Choroid plexus epithelial cell (primary cell): ENCODE results near the gene MIB1.

ENCODE experiments used
- DNase-seq: peaks from one replicate; pipeline ENCODE4 v3.0.0-alpha.2; 2010; ENCODE audit warnings: low read depth
- H3K4me3 ChIP-seq: 2 replicates; pipeline ENCODE4 v1.5.1; 2011; ENCODE audit warnings: low read depth, mild to moderate bottlenecking, control low read depth, low read length, moderate library complexity
- TF ChIP-seq, protein P1 (sequence below): conservative IDR thresholded peaks from 2 replicates; pipeline ENCODE4 v1.5.1; 2011; ENCODE audit warnings: low read depth, mild to moderate bottlenecking, control low read depth, inconsistent platforms, low read length, moderate library complexity

The MIB1 gene

DNA sequence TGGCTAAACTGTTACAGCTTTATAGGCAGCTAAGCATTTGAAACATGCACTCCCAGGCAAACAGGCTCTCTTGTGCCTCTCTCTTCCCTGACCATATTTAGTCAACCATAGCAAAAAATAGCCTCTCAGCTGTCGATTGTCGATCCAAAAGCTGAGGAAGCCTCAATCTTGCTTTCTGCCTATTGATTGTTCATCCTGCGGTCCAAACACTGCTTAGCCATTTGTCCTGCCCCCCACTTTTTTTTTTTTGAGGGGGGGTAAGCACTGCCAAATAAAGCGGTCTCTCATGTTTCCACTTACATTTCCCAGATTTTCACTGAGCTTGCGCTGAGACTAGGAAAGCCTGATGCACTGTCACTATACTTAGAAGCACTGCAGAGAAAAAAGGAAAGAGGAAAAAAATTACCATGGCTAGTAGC lies 90.8 kb downstream of the MIB1 start:
- H3K4me3 ChIP-seq, result no peak overlapping the region
- TF ChIP-seq, protein P1, sequence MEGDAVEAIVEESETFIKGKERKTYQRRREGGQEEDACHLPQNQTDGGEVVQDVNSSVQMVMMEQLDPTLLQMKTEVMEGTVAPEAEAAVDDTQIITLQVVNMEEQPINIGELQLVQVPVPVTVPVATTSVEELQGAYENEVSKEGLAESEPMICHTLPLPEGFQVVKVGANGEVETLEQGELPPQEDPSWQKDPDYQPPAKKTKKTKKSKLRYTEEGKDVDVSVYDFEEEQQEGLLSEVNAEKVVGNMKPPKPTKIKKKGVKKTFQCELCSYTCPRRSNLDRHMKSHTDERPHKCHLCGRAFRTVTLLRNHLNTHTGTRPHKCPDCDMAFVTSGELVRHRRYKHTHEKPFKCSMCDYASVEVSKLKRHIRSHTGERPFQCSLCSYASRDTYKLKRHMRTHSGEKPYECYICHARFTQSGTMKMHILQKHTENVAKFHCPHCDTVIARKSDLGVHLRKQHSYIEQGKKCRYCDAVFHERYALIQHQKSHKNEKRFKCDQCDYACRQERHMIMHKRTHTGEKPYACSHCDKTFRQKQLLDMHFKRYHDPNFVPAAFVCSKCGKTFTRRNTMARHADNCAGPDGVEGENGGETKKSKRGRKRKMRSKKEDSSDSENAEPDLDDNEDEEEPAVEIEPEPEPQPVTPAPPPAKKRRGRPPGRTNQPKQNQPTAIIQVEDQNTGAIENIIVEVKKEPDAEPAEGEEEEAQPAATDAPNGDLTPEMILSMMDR, result no peak
- DNase-seq, result peak; percentile 44

DNA sequence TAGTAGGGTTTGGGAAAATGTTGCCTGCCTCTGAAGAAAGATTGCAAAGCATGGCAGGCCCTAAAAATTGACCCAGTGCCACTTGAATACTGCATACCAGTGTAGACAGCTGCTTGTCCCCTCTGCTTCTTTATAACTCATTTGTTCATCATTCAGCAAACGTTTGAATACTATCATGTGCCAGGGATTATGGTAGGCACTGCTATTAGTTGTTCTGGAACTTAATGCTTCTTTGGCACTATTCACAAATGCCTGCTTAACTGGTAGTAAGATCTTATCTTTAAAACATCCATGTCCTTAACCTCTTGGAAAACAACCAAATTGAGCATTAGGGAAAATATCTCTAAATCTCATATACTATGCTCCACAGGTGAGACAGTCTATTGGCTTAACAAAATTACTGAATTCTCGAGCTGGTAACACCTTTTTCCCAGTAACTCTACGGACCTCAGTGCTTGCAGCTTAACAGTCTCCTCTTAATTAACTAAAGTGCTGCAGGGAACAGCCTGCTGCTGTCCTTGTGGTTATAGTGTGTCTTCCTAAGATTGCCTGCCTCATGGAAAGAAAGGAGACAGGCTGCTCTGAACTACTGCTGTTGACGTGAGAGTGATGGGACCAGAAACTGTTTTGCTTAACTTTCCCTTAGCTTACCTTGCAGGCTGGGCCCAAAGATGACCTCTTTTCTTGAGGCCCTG lies 93.2 kb downstream of the MIB1 start:
- peak; percentile 12 for DNase-seq
- TF ChIP-seq, protein P1, result no peak

DNA sequence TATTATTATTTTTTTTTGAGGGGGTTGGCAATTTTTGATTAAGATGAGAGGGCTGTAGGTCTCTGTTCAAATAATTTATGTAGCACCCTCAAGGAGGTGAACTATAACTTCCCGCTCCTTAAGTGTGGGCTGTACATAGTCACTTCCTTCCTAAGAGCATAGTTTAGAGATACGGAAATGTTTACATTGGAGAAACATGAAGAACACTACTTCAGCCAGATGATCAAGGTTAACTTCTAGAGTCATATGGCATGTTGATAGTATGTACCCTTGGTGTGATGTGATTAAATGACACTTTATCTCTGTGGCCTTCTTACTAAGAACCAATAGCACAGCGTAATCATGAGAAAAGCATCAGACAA lies 93.7 kb downstream of the MIB1 start:
- TF ChIP-seq, protein P1, result no peak
- DNase-seq, result peak; percentile 30
- H3K4me3 ChIP-seq, result no peak overlapping the region

More for the DNA sequence above, 93.2 kb downstream of the MIB1 start:
- no peak overlapping the region for H3K4me3 ChIP-seq

DNA sequence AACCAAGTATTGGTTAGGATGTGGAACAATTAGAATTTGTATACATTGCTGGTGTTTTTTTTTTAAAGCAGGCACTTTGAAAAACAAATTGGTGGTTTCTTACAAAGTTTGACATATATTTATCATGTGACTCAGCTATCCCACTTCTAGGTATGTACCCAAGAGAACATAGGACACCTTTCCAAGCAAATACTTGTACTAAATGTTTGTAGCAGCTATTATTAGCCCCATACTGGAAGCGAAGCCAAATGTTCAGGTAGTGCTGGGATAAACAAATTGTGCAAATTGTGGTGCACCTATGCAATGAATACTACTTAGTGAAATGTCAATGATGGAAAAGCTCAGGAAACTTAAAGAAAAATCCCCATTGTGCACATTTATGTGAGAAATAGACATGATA lies 101.0 kb downstream of the MIB1 start:
- no peak for DNase-seq
- TF ChIP-seq, protein P1, result no peak
- no peak overlapping the region for H3K4me3 ChIP-seq

DNA sequence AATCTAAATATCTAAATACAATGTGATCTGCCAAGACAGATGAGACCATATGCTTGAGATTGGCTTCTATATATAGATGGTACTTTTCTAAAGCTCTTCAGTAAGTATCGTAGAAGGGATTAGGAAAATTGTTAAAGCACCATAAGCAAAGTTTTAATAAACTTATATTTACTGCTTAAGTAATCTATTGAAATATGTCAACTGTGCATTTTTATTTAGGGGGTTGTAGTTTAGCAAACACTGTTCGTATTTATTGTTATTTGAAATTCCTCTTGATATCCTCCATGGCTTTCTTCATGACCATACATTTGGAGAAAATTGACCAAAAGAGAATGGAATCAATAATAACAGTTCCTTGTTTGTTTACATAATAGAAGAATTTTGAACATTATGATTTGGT lies 102.7 kb downstream of the MIB1 start:
- TF ChIP-seq, protein P1, result no peak
- DNase-seq, result no peak
- H3K4me3 ChIP-seq, result no peak overlapping the region

DNA sequence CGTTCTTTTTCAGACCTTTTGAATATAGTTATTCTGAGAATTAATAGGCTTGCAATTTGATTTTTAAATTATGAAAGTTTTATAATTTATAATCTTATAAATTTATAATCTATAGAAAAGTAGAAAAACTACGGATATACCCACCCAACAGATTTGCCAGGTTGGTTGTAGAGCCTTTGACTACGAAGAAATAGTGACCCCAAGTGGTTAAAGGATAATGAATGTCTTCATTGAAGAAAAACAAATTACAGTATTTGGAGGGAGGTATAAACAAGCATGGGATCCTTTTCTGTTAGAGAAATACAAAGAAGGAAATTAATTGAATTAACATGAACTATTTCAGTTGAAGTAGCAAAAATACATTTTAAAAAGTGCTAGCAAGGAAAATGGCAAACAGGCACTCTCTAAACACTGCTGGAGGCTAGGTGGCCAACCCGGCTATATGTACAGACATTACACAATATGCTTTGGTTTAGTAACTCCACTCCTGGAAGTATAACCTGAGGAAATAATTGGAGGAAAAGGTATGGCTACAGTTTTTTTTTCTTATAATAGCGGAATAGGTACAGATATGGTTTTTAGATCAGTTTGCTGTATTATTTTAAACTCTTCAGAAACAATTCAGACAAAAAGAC lies 110.9 kb downstream of the MIB1 start:
- DNase-seq, result peak; percentile 59
- TF ChIP-seq, protein P1, result peak; percentile 47
- H3K4me3 ChIP-seq, result no peak overlapping the region

DNA sequence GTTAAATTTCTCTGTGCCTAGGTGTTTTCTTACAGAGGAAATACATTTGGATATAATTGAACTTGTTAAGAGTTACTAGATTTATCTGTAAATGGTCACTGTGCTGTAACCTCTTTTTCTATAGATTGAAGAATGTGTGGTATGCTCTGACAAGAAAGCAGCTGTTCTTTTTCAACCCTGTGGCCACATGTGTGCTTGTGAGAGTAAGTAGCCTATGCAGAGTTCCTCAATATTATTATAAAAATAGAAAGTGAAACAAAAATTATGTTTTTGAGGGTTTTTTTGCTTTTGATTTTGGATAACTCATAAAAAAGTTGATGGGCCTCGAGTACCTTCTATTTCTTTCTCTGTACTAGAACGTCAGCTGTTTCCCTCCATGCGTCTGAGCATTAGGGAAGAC lies 112.4 kb downstream of the MIB1 start:
- DNase-seq, result peak; percentile 80
- no peak overlapping the region for H3K4me3 ChIP-seq
- TF ChIP-seq, protein P1, result no peak
